G401 (cell line): ENCODE data around the gene RSPO3. TPM values are rescaled to one million over a fixed set of nuclear protein-coding genes. Genes with fewer than 3 reads are reported as not detected.
"Not testable (repeated sequence)": the region's sequence is repeated elsewhere in the genome, so short reads cannot be mapped to it uniquely, and the experiment has no call there.

Experiments used
- DNase-seq: peaks from one replicate; pipeline ENCODE4 v3.0.0-alpha.2; 2015; ENCODE audit warnings: low spot score
- in situ Hi-C: cut with HindIII; loops from 2 replicates; pipeline ENCODE4 v1.10.0; 2016; ENCODE audit warnings: low sequenced_read_pairs, mixed read lengths
- total RNA-seq: library from RNA; depleted of rRNA; stranded (reverse); fragments of >200 nt; shearing (Covaris generic); gene quantifications from 2 replicates; pipeline ENCODE4 v1.2.3, GENCODE V29; 2014

The RSPO3 gene
- total RNA-seq, 1 experiment from 2014 or later: not detected

DNA sequence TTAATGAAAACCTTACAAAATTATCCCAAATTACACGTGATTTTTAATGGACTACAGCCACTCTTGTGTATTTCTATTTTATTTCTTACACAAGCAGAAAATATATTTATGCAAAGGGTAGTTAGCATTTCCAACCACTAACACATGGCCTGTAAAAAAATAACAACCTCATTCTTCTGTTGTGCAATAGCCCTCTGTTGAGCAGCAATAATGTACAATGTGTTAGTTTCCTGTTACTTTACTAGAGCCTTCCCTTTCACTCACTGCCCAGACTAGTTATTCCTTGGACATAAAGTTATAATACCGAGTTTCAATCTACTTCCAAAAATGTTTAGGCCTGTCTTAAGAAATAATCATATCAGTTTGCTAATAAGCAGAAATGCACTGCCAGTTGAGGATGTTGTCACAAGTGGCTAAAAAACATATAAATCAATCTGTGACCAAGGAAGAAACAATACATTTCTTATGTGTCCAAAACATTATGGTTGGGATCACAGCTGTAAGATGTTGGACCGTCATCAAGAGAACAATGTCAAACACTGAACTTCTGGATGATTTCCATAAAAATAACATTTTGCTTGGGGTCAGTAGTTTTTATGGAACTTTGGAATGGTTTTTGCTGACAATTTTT is 74.6 kb downstream of the RSPO3 start:
- no peak for DNase-seq
- in situ Hi-C loops: no loop called here

DNA sequence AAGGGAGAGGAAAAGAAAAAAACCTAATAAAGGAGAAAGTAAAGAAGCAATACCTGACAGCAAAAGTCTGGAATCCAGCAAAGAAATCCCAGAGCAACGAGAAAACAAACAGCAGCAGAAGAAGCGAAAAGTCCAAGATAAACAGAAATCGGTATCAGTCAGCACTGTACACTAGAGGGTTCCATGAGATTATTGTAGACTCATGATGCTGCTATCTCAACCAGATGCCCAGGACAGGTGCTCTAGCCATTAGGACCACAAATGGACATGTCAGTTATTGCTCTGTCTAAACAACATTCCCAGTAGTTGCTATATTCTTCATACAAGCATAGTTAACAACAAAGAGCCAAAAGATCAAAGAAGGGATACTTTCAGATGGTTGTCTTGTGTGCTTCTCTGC is 77.4 kb downstream of the RSPO3 start:
- in situ Hi-C loops: no loop called here
- DNase-seq: peak; percentile 50

DNA sequence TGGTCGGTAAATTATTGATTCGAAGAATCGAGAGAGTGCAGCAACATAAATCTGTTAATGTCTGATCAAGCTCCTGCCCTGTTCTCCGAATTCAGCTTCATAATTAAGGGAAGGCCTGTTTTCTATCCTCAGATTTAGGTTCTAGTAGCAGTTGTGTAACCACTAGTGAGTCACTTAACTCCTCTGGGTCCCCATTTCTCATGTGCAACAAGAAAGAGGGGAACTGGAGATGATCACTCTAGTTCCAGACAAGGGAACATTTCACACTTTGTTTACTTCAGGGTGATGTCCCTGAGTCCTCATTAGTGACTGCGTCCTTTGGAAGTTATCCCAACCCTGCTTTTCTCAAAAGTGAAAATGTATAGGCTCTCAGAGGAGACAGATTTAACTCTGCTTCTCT is 80.1 kb downstream of the RSPO3 start:
- in situ Hi-C loops: no loop called here
- DNase-seq: peak; percentile 33

DNA sequence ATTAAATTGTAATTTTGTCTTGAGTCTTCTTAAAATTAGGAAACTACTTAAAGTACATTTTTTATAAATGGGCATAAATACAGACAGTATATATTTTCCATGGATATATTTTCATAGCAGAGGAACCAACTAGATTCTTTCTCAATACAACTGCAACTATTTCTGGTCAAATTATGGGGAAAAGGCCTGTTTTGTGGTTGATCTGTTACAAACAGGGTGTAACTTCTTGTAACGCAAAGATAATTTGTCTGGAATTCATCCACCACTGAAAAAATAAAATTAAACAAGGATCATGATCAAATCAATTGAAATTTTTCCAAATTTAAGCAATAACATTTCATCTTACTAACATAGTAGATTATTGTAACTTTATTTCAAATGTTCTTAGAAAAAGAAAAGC is 81.0 kb downstream of the RSPO3 start:
- in situ Hi-C loops: no loop called here
- DNase-seq: no peak

DNA sequence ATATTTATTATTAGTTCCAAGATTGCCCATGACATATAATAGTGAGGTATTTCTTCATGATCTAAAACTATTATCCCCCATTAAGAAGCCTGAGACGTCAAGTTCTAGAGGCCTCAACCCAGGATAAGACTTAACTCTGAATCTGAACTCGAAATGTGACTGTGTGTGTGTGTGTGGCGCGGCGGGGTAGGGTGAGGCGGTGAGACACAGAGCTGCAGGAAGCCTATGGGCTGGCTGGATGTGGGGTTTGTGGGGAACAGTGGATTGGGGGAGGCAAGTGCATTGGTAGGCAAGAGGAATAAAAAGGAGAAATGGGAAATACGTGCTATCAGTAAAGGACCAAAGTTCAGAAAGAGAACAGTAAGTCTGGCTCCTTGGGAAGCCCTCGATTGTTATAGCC is 81.6 kb downstream of the RSPO3 start:
- in situ Hi-C loops: no loop called here
- no peak for DNase-seq

DNA sequence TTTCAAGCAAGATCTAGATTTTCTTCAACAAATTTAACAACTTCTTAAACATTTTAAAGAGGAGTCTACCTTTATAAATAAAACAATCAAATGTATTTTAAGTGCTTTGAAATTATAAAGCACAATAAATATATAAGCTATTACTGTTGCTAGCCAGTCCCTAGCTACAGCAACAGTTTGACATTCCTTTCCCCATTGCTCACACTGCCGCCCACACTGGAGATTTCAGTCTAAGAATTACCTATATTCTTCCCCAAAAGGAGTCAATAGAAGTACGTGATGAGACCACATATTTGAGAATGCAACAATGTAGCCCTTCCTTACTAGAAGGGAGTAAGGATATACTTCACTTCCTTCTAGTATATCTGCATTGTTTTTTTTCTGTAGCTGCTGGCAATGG is 82.8 kb downstream of the RSPO3 start:
- DNase-seq: no peak
- in situ Hi-C loops: no loop called here

DNA sequence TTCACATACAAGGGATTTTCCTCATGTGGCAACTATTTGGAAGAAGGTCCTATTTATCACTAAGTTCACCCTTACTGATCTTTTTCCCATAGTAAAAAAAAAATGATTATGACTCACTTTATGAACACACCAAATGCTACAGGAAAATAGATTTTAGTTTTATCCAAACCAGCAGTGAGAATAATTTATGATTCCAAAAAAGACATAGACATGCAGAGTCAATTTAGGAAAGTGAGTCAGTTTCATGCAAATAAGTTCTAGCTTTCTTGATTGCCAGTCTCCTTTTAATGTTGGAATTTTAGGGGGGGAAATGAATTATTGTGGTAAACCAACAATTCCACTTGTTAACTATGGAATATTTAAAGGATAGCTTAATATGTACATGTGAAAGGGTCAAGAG is 84.2 kb downstream of the RSPO3 start:
- in situ Hi-C loops: no loop called here
- DNase-seq: no peak

DNA sequence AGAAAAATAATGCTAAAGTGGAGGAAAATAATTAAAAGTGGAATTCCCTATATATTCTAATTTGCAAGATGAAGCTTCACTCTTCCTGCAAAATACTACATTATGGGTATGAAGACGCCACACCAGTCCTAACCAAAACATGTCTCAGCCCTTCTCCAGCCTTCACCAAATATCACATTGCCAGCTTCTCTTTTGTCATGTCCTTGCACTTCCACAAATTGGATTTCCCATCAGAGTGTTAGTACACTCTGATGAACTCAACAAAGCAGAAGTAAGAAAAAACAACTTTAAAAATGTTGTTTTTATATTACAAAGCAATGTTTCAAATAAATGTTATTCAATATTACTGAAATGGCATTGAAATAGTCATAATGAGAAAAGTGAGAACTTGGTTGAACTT is 85.8 kb downstream of the RSPO3 start:
- peak; percentile 35 for DNase-seq
- in situ Hi-C loops: no loop called here

DNA sequence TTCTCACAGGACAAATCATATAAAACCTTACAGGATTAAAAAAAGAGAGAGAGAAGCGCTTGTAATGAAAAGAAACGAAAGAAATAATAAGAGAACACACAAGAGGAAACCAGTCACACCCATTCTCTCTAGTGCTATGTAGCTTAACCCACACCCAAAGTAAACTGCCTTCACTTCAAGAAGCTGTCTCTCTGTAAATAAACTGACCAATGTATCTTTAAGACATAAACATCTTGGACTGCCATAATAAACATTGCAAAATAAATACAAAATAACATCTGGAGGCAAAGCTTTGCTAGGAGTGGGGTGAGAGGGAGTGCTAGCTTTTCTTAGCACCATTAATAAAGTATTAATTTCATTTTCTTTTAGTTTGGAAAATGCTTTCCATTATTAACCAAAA is 86.6 kb downstream of the RSPO3 start:
- in situ Hi-C loops: no loop called here
- DNase-seq: no peak

DNA sequence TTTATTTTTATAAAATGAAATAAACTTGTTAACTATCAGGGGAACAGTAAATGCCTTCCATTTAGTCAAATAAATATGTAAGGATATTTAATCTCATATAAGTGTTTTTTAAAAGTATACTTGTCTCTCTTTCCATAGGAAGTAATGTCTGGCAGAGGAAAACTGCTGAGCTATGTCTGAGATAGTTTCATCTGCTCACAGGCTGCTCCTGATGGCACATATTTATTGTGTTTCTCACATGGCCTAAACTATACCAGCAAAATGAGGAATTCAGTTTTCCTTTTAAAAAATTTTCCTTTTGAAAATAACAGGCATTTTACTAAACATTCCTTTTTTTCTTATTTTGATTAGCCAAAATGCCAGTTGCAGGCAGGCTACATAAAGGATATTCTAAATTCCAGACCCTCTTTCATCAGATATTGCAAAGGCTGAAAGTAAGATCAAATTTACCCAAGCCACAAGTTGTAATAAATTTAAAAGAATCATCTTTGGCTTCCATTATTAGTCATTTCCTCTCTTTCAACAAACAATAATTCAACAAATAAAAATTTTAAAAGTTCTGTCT is 88.1 kb downstream of the RSPO3 start:
- in situ Hi-C loops: no loop called here
- peak; percentile 58 for DNase-seq

DNA sequence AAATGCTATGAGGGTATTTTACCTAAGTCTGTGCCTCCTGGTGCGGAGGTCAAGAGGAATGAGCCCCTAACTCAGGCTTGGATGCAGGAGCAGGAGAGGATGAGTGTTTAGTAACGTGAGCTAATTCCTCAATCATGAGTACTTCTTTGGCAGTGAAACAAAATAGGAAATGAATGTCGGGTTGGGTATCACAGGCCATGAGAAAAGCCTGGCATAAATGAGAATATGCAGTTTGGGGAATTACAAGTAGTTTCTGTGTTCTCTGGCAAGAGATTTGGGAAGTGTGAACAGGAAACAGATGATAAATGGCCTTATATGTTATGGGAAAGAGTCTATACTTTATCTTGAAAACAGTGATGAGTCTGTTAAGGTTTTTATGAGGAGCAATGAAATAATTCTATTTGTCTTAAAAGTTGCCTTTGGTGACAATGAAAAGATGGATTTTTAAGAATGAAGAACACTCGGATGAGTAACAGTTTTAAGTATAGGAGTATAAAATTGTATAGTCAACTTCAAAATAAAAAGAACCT is 89.2 kb downstream of the RSPO3 start:
- in situ Hi-C loops: no loop called here
- peak; percentile 66 for DNase-seq

DNA sequence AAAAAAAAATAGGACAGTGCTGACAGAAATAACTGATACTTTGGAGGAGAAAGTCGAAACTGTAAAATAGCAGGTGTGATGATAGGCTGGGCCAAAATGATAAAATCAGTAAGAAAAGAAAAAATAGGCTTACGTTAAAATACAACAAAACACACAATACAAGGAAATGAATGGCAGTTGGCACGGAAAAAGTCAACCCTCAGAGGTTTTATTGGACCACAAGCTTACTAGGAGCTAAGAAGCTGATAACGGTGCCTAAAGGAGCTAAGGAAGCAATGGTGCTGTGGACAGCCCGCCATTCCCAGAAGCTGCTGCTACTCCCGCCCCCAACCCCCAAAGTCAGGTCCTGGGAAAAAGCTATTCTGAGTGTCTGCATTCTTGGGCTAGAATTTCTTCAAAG is 92.3 kb downstream of the RSPO3 start:
- DNase-seq: peak; percentile 33
- in situ Hi-C loops: no loop called here

DNA sequence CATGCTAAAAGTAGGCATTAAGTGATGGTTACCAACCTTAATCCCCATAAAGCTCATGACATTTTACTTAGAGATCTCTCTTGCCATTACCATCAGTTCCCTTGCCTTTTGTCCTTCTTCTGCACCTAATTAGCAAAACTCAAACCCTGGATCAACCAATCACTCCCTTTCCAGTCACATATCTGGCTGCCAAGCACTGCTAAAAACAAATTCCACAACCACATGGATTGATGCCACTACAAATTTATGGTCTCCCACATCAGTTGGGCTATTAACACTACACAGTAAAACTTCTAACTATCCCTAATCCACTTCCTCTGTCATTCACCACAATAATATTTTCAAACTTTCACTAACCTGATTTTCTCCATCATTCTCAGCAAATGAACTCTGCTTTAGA is 93.9 kb downstream of the RSPO3 start:
- in situ Hi-C loops: no loop called here
- peak; percentile 77 for DNase-seq

DNA sequence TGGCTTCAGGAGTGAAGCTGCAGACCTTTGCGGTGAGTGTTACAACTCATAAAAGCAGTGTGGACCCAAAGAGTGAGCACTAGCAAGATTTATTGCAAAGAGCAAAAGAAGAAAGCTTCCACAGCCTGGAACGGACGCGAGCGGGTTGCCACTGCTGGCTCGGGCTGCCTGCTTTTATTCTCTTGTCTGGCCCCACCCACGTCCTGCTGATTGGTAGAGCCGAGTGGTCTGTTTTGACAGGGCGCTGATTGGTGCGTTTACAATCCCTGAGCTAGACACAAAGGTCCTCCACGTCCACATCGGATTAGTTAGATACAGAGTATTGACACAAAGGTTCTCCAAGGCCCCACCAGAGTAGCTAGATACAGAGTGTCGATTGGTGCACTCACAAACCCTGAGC is 95.6 kb downstream of the RSPO3 start:
- DNase-seq, in situ Hi-C loops: not testable (repeated sequence)

DNA sequence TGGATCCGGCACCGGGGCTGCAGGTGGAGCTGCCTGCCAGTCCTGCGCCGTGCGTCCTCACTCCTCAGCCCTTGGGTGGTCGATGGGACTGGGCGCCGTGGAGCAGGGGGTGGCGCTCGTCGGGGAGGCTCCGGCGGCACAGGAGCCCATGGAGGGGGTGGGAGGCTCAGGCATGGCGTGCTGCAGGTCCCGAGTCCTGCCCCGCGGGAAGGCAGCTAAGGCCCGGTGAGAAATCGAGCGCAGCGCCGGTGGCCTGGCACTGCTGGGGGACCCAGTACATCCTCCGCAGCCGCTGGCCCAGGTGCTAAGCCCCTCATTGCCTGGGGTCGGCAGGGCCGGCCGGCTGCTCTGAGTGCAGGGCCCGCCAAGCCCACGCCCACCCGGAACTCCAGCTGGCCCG is 96.1 kb downstream of the RSPO3 start:
- in situ Hi-C loops, DNase-seq: not testable (repeated sequence)

DNA sequence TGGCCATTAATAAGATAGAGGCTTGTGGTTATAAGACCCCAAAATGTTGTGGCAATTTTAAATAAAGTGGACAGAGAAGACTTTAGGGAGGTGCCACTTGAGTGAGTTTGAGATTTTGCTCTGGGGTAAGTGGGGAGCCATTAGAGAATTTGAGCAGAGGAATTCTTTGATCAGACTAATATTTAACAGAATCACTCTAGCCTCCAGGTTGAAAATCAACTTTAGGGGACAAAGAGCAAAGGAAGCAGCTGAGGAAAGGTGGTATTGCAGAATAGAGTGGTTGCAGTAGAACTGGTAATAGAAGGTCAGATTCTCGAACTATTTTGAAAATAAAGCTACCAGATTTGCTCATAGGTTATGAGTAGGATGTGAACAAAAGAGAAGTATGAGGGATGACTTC is 97.5 kb downstream of the RSPO3 start:
- no peak for DNase-seq
- in situ Hi-C loops: no loop called here

DNA sequence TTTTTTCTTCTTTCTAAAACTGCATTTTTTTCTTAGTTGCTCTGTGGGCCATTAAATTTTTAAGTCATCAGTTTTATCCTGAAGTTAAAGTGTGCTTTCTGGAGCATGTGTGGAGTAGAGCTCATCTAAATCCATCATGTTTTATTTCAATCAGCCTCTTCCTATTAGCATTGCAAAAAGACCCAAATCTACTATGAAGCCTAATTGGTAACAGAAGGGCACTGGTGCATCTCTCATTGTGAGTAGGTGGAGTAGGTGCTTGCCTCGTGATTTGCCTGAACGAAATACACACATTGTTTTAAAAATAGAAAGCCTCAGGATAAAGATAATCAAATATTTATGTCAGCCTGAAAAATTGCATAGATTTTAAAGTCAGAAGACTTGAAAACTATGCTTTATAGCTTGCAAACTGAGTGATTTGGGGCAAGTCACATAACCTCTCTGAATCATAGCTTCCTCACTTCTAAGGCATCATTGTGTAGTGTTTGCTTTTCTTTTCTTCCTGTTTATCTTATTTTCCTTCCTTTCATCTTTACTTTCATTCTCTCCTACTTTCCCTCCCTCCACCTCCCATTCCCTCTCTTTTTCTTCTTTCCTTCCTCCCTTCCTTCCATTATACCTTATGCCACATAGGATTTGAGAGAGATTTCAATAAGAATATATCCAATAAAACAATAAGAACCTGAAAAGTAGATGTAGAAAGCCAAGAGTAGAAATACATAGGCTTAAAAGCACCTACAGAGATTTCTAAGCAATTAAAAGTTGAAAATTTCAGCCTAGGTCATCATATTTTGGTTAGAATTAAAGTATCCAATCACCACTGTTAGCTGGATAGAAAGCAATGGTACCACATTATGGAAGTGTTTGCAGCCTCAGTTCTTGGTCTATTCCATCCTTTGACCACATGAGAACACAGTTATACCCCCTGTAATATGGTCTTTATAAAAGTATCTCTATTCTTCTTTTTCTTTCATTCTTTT is 98.6 kb downstream of the RSPO3 start:
- in situ Hi-C loops: no loop called here

DNA sequence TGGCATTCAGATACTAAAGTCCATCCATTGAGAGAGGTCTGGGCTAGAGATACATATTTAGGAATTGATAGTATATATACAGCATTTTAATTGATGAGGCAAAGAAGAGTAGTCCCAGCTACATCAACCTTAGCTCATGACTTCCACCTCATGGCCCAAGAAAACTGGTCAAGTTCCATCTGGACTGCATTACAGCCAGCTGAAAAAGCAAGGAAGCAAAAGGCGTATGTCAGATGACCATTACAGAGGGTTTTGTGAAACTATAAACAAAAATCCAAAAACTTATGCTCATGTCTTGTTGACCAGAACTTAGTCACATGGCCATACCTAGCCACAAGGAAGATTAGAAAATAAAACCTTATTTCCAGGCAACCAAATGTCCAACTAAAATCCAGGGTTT is 101.4 kb downstream of the RSPO3 start:
- no peak for DNase-seq
- in situ Hi-C loops: no loop called here

More for the DNA sequence above, 98.6 kb downstream of the RSPO3 start:
- DNase-seq: peak; percentile 61

DNA sequence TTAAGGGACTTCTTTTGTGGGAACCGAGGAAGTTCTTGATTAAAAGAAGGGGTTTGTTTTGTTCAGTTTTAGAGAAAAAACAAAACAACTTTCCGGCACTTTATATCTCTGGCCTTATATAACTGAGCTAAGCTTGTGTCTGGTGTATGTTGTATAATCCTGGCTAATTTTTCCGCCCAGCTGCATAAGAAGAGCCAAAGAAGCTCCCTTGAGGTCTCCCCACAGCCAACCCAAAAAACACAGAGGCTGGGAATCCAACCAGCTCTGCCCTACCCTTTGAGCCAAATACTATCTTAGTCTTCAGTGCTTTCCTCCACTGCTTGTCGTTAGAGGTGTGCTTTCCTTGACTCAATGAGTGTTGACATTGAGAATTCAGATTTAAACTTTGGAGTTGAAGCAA is 102.7 kb downstream of the RSPO3 start:
- no peak for DNase-seq
- in situ Hi-C loops: no loop called here

DNA sequence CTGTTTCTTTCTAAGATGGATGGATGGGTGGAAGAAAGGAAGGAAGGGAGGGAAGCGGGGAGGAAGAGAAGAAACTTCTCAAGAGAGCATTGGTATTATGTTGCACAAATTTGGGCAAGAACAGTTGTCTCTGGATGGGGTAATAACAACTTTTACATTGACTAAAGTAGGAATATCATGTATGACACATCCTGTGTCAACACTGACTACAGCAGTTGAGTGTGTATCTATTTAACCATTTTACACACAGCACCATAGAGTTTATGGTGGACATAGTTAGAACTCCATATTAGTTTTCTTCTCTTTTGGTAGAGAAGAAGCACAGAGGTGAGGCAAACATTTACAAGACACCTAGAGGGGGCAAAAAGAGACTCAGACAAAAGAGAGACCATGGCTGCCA is 103.9 kb downstream of the RSPO3 start:
- in situ Hi-C loops: no loop called here
- no peak for DNase-seq
